Parathyroid adenoma (tissue), 2 donors: Measurements from ENCODE around the gene R3HDML.

Experiments used
- H2AFZ ChIP-seq: fragments of 300-600 bp; sonication (generic); one replicate; pipeline ENCODE4 v1.7.0; 2017; ENCODE audit warnings: antibody characterized with exemption, mild to moderate bottlenecking
- H3K27ac ChIP-seq: fragments of 300-600 bp; sonication (generic); one replicate; pipeline ENCODE4 v1.7.0; 2017
- H3K27me3 ChIP-seq: fragments of 300-600 bp; sonication (generic); one replicate; pipeline ENCODE4 v1.7.0; 2017; ENCODE audit warnings: low read length; ENCODE audit not compliant: control insufficient read depth, insufficient read depth
- H3K36me3 ChIP-seq: fragments of 300-600 bp; sonication (generic); one replicate; pipeline ENCODE4 v1.7.0; 2017; ENCODE audit warnings: low read length; ENCODE audit not compliant: control insufficient read depth, insufficient read depth
- H3K4me1 ChIP-seq: fragments of 300-600 bp; sonication (generic); one replicate; pipeline ENCODE4 v1.7.0; 2017; ENCODE audit warnings: control low read depth
- H3K4me2 ChIP-seq: fragments of 300-600 bp; sonication (generic); one replicate; pipeline ENCODE4 v1.7.0; 2017; ENCODE audit warnings: low read length
- H3K4me3 ChIP-seq: fragments of 300-600 bp; sonication (generic); one replicate; pipeline ENCODE4 v1.7.0; 2017; ENCODE audit warnings: low read depth, low read length
- H3K79me2 ChIP-seq: fragments of 300-600 bp; sonication (generic); one replicate; pipeline ENCODE4 v1.7.0; 2017; ENCODE audit warnings: control low read depth
- H3K9ac ChIP-seq: fragments of 300-600 bp; sonication (generic); one replicate; pipeline ENCODE4 v1.7.0; 2017; ENCODE audit warnings: mild to moderate bottlenecking
- H3K9me3 ChIP-seq: fragments of 300-600 bp; sonication (generic); one replicate; pipeline ENCODE4 v1.7.0; 2017; ENCODE audit warnings: low read length; ENCODE audit not compliant: control insufficient read depth
- TF ChIP-seq, protein P1 (sequence below): fragments of 300-600 bp; sonication (generic); IDR thresholded peaks from one replicate; pipeline ENCODE4 v1.7.0; 2017; ENCODE audit warnings: antibody characterized with exemption, mild to moderate bottlenecking
- donor health status: primary hyperparathyroidism.

The R3HDML gene

DNA sequence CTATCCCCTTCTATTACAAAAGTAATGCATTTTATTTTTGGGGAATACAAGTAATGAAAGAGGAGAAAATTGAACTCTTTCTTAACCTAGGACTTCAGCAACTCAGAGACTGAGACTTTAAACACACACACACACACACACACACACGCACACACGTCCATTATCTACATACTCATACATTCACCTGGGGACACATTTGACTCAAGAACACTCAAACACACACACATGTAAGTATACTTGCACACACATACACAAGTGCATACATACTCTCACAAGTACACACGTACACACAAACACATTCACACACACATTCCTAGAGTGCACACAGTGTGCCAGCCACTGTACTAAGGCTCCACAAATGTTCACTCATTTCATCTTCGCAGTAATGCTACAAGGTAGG is 2.1 kb upstream of the R3HDML start:
- Histone ChIP-seq H3K4me2 (no peak overlapping the region), H3K9me3 (no peaks in the 10 kb centered on the region), H3K4me3 (no peak overlapping the region), H3K79me2 (no peaks in the 10 kb centered on the region), H3K27me3 (no peaks in the 10 kb centered on the region), H3K9ac (no peak overlapping the region), H2AFZ (no peak overlapping the region), H3K36me3 (no peaks in the 10 kb centered on the region), H3K27ac (no peak overlapping the region), H3K4me1 (no peaks in the 10 kb centered on the region)
- TF ChIP-seq, protein P1, sequence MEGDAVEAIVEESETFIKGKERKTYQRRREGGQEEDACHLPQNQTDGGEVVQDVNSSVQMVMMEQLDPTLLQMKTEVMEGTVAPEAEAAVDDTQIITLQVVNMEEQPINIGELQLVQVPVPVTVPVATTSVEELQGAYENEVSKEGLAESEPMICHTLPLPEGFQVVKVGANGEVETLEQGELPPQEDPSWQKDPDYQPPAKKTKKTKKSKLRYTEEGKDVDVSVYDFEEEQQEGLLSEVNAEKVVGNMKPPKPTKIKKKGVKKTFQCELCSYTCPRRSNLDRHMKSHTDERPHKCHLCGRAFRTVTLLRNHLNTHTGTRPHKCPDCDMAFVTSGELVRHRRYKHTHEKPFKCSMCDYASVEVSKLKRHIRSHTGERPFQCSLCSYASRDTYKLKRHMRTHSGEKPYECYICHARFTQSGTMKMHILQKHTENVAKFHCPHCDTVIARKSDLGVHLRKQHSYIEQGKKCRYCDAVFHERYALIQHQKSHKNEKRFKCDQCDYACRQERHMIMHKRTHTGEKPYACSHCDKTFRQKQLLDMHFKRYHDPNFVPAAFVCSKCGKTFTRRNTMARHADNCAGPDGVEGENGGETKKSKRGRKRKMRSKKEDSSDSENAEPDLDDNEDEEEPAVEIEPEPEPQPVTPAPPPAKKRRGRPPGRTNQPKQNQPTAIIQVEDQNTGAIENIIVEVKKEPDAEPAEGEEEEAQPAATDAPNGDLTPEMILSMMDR: no peak

DNA sequence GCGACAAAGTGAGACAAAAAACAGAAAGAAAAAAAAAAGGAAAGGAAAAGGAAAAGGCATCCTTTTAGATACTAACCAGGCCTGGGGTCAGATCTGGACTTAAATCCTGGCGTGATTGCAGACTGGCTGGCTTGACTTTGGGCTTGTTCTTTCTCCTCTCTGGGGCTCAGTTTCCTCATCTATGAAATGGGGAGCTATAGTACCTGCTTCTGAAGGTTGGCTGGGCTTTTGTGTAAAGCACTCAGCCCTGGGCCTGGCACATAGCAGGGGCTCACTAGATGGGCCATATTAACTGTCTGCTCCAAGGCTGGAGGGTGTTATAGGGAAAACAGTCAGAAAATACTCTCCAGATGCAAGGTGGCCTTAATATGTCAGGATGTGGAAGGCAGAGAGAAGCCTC is 1.2 kb upstream of the R3HDML start:
- no peak overlapping the region for H3K9ac ChIP-seq
- H3K27me3 ChIP-seq: no peaks in the 10 kb centered on the region
- H3K27ac ChIP-seq: no peak overlapping the region
- H3K36me3 ChIP-seq: no peaks in the 10 kb centered on the region
- TF ChIP-seq, protein P1: no peak
- no peak overlapping the region for H2AFZ ChIP-seq
- H3K4me3 ChIP-seq: no peak overlapping the region
- no peaks in the 10 kb centered on the region for H3K79me2 ChIP-seq
- no peak overlapping the region for H3K4me2 ChIP-seq
- H3K9me3 ChIP-seq: no peaks in the 10 kb centered on the region
- H3K4me1 ChIP-seq: no peaks in the 10 kb centered on the region

DNA sequence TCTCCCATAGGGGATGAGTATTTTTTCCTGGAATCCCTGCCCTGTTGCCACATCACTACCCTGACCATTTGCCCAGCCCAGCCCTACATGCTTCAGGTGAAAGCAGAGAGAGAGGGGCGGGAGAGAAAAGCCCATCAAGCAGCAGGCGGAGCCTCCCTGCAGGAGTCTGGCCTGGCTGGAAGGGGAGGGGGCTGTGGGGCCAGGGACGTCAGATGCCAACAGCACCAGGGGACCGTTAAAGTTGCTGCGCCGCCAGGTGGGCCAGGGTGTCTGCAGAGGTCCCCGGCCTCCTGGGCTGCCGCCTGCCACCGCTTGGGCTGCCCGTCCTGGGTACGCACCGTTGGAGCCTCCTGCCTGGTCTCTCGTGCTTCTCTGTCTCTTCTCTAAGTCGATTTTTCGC is 757 bp upstream of the R3HDML start:
- TF ChIP-seq, protein P1: no peak
- H2AFZ ChIP-seq: no peak overlapping the region
- H3K36me3 ChIP-seq: no peaks in the 10 kb centered on the region
- H3K9ac ChIP-seq: no peak overlapping the region
- no peak overlapping the region for H3K4me3 ChIP-seq
- no peak overlapping the region for H3K4me2 ChIP-seq
- H3K27ac ChIP-seq: no peak overlapping the region
- no peaks in the 10 kb centered on the region for H3K27me3 ChIP-seq
- H3K4me1 ChIP-seq: no peaks in the 10 kb centered on the region
- H3K9me3 ChIP-seq: no peaks in the 10 kb centered on the region
- no peaks in the 10 kb centered on the region for H3K79me2 ChIP-seq

DNA sequence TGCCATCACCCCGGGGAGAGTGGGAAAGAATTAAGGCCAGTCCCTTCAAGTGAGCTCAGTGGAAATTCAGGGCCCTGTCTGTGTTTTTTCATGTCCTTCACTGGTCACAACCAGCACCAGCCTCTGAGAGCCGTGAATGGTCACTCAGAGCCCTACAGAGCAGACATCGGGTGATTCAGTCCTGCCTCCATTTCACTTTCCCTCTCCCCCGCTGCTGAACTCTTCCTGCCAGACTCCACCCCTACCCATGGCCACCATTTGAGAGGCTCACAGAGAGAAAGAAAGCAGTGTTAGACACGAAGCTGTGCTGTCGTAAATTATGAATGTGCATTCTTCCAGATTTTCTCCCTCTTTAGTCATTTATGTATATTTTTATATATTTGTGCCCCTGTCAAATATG is 5.4 kb downstream of the R3HDML start:
- TF ChIP-seq, protein P1: no peak
- Histone ChIP-seq H3K4me2 (no peak overlapping the region), H3K27me3 (no peaks in the 10 kb centered on the region), H3K4me1 (no peaks in the 10 kb centered on the region), H3K9me3 (no peaks in the 10 kb centered on the region), H3K79me2 (no peaks in the 10 kb centered on the region), H2AFZ (peak overlapping the region; percentile 42), H3K9ac (no peak overlapping the region), H3K27ac (no peak overlapping the region), H3K4me3 (no peak overlapping the region), H3K36me3 (no peaks in the 10 kb centered on the region)

DNA sequence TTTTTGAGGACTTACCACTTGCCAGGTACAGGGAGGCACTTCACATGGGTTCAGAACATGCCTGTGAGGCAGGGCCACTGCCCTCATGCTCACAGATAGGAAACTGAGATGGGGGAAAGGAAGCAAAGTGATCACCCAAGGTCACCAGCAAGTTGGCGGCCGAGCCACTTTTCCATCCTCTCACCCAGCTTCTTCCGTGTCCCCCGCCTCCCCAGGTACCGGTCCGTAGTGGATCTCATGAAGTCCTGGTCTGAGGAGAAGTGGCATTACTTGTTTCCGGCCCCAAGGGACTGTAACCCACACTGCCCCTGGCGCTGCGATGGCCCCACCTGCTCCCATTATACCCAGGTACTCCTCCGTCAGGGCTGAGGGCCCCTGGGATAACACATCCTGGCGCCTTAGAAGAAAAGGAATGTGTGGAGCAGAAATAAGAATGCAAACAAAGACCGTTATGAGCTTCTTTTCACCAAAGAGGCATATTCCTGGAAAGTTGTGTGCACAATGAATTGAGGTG is 6.4 kb downstream of the R3HDML start:
- H3K79me2 ChIP-seq: no peaks in the 10 kb centered on the region
- no peaks in the 10 kb centered on the region for H3K27me3 ChIP-seq
- no peak overlapping the region for H3K27ac ChIP-seq
- TF ChIP-seq, protein P1: no peak
- no peak overlapping the region for H3K4me2 ChIP-seq
- H3K4me1 ChIP-seq: no peaks in the 10 kb centered on the region
- no peaks in the 10 kb centered on the region for H3K9me3 ChIP-seq
- H3K36me3 ChIP-seq: no peaks in the 10 kb centered on the region
- no peak overlapping the region for H3K9ac ChIP-seq
- H2AFZ ChIP-seq: no peak overlapping the region
- H3K4me3 ChIP-seq: no peak overlapping the region
